ENCODE measurements around the gene CADM1. TPM values are rescaled to one million over a fixed set of nuclear protein-coding genes. Genes with fewer than 3 reads are reported as not detected.

CADM1 gene
- total RNA-seq, 4 donors from 2014 or later, result 7.4 to 61.5 (median 28.5) TPM

- Histone ChIP-seq H3K4me1 (no peaks in the 10 kb centered on the region), H3K4me3 (no peak overlapping the region), H3K27ac (no peak overlapping the region), H3K36me3 (no peaks in the 10 kb centered on the region), H3K27me3 (no peaks in the 10 kb centered on the region), H3K9me3 (no peaks in the 10 kb centered on the region)
- intact Hi-C loops (cut with DNase I; ENCODE audit: low total_unique reads), result no loop called here
- TF ChIP-seq CTCF (IDR thresholded peaks at IDR 0.05) (no peak), POLR2A (IDR thresholded peaks at IDR 0.05) (no peak)
- no peak for DNase-seq
These were observed 43.7 kb downstream of the CADM1 start for GRCh38 chr11:115460512-115460911.

GRCh38 chr11:115459563-115459962 is 44.7 kb downstream of the CADM1 start:
- Histone ChIP-seq H3K9me3 (no peaks in the 10 kb centered on the region), H3K27ac (no peak overlapping the region), H3K4me1 (no peaks in the 10 kb centered on the region), H3K27me3 (no peaks in the 10 kb centered on the region), H3K36me3 (no peaks in the 10 kb centered on the region), H3K4me3 (no peak overlapping the region)
- intact Hi-C loops (cut with DNase I; ENCODE audit: low total_unique reads), result no loop called here
- DNase-seq, result no peak
- TF ChIP-seq CTCF (IDR thresholded peaks at IDR 0.05) (no peak), POLR2A (IDR thresholded peaks at IDR 0.05) (no peak)

- H3K27me3 ChIP-seq, result no peaks in the 10 kb centered on the region
- no peak for DNase-seq
- no peaks in the 10 kb centered on the region for H3K36me3 ChIP-seq
- H3K4me3 ChIP-seq, result no peak overlapping the region
- no peak overlapping the region for H3K27ac ChIP-seq
- H3K9me3 ChIP-seq, result no peaks in the 10 kb centered on the region
- intact Hi-C loops (cut with DNase I; ENCODE audit: low total_unique reads), result no loop called here
- H3K4me1 ChIP-seq, result no peaks in the 10 kb centered on the region
- no peak for TF ChIP-seq POLR2A (IDR thresholded peaks at IDR 0.05)
- TF ChIP-seq CTCF (IDR thresholded peaks at IDR 0.05), result no peak
These were observed 45.3 kb downstream of the CADM1 start for GRCh38 chr11:115458877-115459276.

DNA sequence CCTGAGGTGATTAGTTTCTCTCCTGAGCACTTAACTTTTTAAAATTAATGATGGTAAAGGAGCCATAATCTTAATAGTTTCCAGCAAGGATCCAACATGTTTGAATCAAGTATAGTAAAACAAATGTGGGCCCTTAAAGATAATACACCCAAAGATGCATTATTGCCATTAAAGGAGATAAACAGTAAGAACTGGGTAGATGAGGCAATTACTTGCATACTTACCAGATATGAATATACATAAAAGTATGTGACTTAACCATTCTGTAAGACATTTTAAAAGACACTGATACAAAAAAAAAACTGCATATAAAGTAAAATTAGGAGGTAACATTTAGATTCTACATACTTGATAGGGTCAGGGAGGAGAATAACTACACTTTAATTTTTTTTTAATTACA is 48.2 kb downstream of the CADM1 start:
- intact Hi-C loops (cut with DNase I; ENCODE audit: low total_unique reads), result no loop called here
- DNase-seq, result no peak
- TF ChIP-seq POLR2A (IDR thresholded peaks at IDR 0.05), result no peak
- no peak for TF ChIP-seq CTCF (IDR thresholded peaks at IDR 0.05)
- Histone ChIP-seq H3K4me1 (no peaks in the 10 kb centered on the region), H3K9me3 (no peaks in the 10 kb centered on the region), H3K27ac (no peak overlapping the region), H3K4me3 (no peak overlapping the region), H3K36me3 (no peaks in the 10 kb centered on the region), H3K27me3 (no peaks in the 10 kb centered on the region)

GRCh38 chr11:115455613-115456012 is 48.6 kb downstream of the CADM1 start:
- H3K4me3 ChIP-seq, result no peak overlapping the region
- no peak overlapping the region for H3K27ac ChIP-seq
- TF ChIP-seq CTCF (IDR thresholded peaks at IDR 0.05) (no peak), POLR2A (IDR thresholded peaks at IDR 0.05) (no peak)
- no peaks in the 10 kb centered on the region for H3K27me3 ChIP-seq
- H3K9me3 ChIP-seq, result no peaks in the 10 kb centered on the region
- DNase-seq, result no peak
- H3K4me1 ChIP-seq, result no peaks in the 10 kb centered on the region
- H3K36me3 ChIP-seq, result no peaks in the 10 kb centered on the region
- intact Hi-C loops (cut with DNase I; ENCODE audit: low total_unique reads), result no loop called here
